HCT116 (cell line): ENCODE results near the gene CACNA1F. TPM values are rescaled to one million over a fixed set of nuclear protein-coding genes. Genes with fewer than 3 reads are reported as not detected.

ENCODE experiments used
- ATAC-seq: fragments of 200-7000 bp; cut with Tn5 transposase; 2 replicates; pipeline ENCODE4 v1.9.1; 2020; ENCODE audit warnings: mild to moderate bottlenecking, moderate library complexity
- BruUV-seq: library from RNA; stranded (reverse); fragments of 400-500 nt; replicated peaks from 2 replicates; lab custom pipeline; 2021; lab: Mats Ljungman, UMichigan
- CTCF ChIA-PET: fragments of 300-600 bp; sonication (Branson Sonifier 250); formaldehyde crosslinking; loops from one replicate; lab custom pipeline; 2021; ENCODE audit warnings: antibody characterized with exemption; lab: Charles Lee
- POLR2A ChIA-PET: fragments of 300-600, 350-600 bp; sonication (Branson Sonifier 250); formaldehyde crosslinking; loops from one replicate; lab custom pipeline; 2021; ENCODE audit warnings: antibody characterized with exemption; lab: Charles Lee
- RAD21 ChIA-PET, 2 experiments: fragments of 300-600 bp; sonication (Branson Sonifier 250); formaldehyde crosslinking; loops; one replicate each; lab custom pipeline; 2023; ENCODE audit warnings: low total read pairs in 2 of 2; ENCODE audit not compliant: uncharacterized antibody in 2 of 2, unreplicated experiment in 2 of 2, low non-redundant PET in 1 of 2; lab: Charles Lee
- DNase-seq: peaks from one replicate; pipeline ENCODE4 v3.0.0-alpha.2; 2010; ENCODE audit warnings: low read depth, low spot score
- H2AFZ ChIP-seq: fragments of 200-600 bp; shearing (Covaris generic), sonication (generic); 2 replicates; pipeline ENCODE4 v1.6.1; 2017; ENCODE audit warnings: low read depth, mixed run types, mixed read lengths, antibody characterized with exemption, low read length; ENCODE audit not compliant: poor library complexity, severe bottlenecking
- H3K27ac ChIP-seq: 2 replicates; pipeline ENCODE4 v1.5.1; 2012; ENCODE audit warnings: low read depth, low read length
- H3K27me3 ChIP-seq: fragments of 200-600 bp; sonication (generic); 2 replicates; pipeline ENCODE4 v1.6.1; 2016; ENCODE audit warnings: mixed run types, low read length, mixed read lengths; ENCODE audit not compliant: insufficient read depth
- H3K36me3 ChIP-seq, 2 experiments: fragments of 200-500 bp in 1 of 2; fragments of 200-600 bp in 1 of 2; sonication (Bioruptor generic) in 1 of 2; sonication (generic) in 1 of 2; 2 replicates each; pipeline versions ENCODE4 v1.5.1 to v1.6.1; 2014 to 2016; ENCODE audit warnings: low read length in 2 of 2, inconsistent platforms in 1 of 2, mixed read lengths in 1 of 2, mixed run types in 1 of 2; ENCODE audit not compliant: insufficient read depth in 2 of 2, control insufficient read depth in 1 of 2
- H3K4me1 ChIP-seq, 2 experiments: fragments of 200-600 bp in 1 of 2; sonication (generic) in 1 of 2; 2 replicates each; pipeline versions ENCODE4 v1.5.1 to v1.6.1; 2012 to 2017; ENCODE audit warnings: low read length in 2 of 2, inconsistent platforms in 1 of 2, mild to moderate bottlenecking in 1 of 2, mixed read lengths in 1 of 2, mixed run types in 1 of 2, moderate library complexity in 1 of 2; ENCODE audit not compliant: insufficient read depth in 2 of 2, control insufficient read depth in 1 of 2
- H3K4me2 ChIP-seq: fragments of 200-600 bp; sonication (generic); 2 replicates; pipeline ENCODE4 v1.6.1; 2017; ENCODE audit warnings: mixed run types, low read length, mixed read lengths
- H3K4me3 ChIP-seq, 2 experiments: fragments of 200-600 bp in 1 of 2; sonication (generic) in 1 of 2; replicated peaks in 1 of 2; 2 replicates each; pipeline ENCODE4 v1.5.1; 2011 to 2016; ENCODE audit warnings: low read length in 2 of 2, control low read depth in 1 of 2, low read depth in 1 of 2, mild to moderate bottlenecking in 1 of 2, mixed read lengths in 1 of 2, mixed run types in 1 of 2
- H3K79me2 ChIP-seq: fragments of 200-600 bp; sonication (generic); 2 replicates; pipeline ENCODE4 v1.6.1; 2017; ENCODE audit warnings: mild to moderate bottlenecking, mixed run types, low read length, moderate library complexity, mixed read lengths; ENCODE audit not compliant: insufficient read depth
- H3K9ac ChIP-seq: fragments of 200-600 bp; sonication (generic); 2 replicates; pipeline ENCODE4 v1.6.1; 2016; ENCODE audit warnings: low read length, mixed read lengths
- H3K9me2 ChIP-seq: fragments of 200-600 bp; sonication (generic), shearing (Covaris generic); 2 replicates; pipeline ENCODE4 v1.6.1; 2017; ENCODE audit warnings: mixed run types, mild to moderate bottlenecking, moderate library complexity; ENCODE audit not compliant: insufficient read depth
- H3K9me3 ChIP-seq, 2 experiments: fragments of 200-500 bp in 1 of 2; fragments of 200-600 bp in 1 of 2; sonication (Bioruptor generic) in 1 of 2; sonication (generic) in 1 of 2; 2 replicates each; pipeline ENCODE4 v1.6.1; 2014 to 2017; ENCODE audit warnings: low read length in 2 of 2, mixed read lengths in 2 of 2, inconsistent platforms in 1 of 2, low read depth in 1 of 2, mild to moderate bottlenecking in 1 of 2, mixed run types in 1 of 2, moderate library complexity in 1 of 2; ENCODE audit not compliant: control insufficient read depth in 1 of 2, insufficient read depth in 1 of 2
- H4K20me1 ChIP-seq: fragments of 200-600 bp; sonication (generic), shearing (Covaris generic); 2 replicates; pipeline ENCODE4 v1.6.1; 2017; ENCODE audit warnings: mixed run types, mild to moderate bottlenecking, moderate library complexity; ENCODE audit not compliant: insufficient read depth
- CBX3 ChIP-seq: IDR thresholded peaks from 2 replicates; pipeline ENCODE4 v1.6.1; 2012; ENCODE audit warnings: low read depth
- CEBPB ChIP-seq: IDR thresholded peaks from 2 replicates; pipeline ENCODE4 v1.6.1; 2012; ENCODE audit warnings: low read depth
- EGR1 ChIP-seq: IDR thresholded peaks from 2 replicates; pipeline ENCODE4 v1.6.1; 2012; ENCODE audit warnings: low read depth
- EZH2 ChIP-seq: fragments of 200-600 bp; sonication (generic); IDR thresholded peaks from 2 replicates; pipeline ENCODE4 v1.6.1; 2017; ENCODE audit warnings: antibody characterized with exemption, mixed run types
- EZH2phosphoT487 ChIP-seq: fragments of 200-600 bp; IDR thresholded peaks from 2 replicates; pipeline ENCODE4 v1.6.1; 2018; ENCODE audit warnings: antibody characterized with exemption, borderline replicate concordance
- FOSL1 ChIP-seq: IDR thresholded peaks from 2 replicates; pipeline ENCODE4 v1.6.1; 2012; ENCODE audit warnings: low read depth
- JUND ChIP-seq: IDR thresholded peaks from 2 replicates; pipeline ENCODE4 v1.6.1; 2012
- POLR2AphosphoS5 ChIP-seq: IDR thresholded peaks from 2 replicates; pipeline ENCODE4 v1.6.1; 2011; ENCODE audit warnings: mild to moderate bottlenecking, low read depth, low read length, moderate library complexity
- SIN3A ChIP-seq: IDR thresholded peaks from 2 replicates; pipeline ENCODE4 v1.6.1; 2012; ENCODE audit warnings: low read depth
- SP1 ChIP-seq: IDR thresholded peaks from 2 replicates; pipeline ENCODE4 v1.6.1; 2012; ENCODE audit warnings: low read depth
- SRF ChIP-seq: IDR thresholded peaks from 2 replicates; pipeline ENCODE4 v1.6.1; 2012; ENCODE audit warnings: low read depth
- TCF7L2 ChIP-seq: IDR thresholded peaks from 2 replicates; pipeline ENCODE4 v1.7.0; 2011; ENCODE audit warnings: borderline replicate concordance, inconsistent platforms; ENCODE audit not compliant: insufficient read depth, insufficient read length; ENCODE audit errors: extremely low read depth
- YY1 ChIP-seq: IDR thresholded peaks from 2 replicates; pipeline ENCODE4 v1.6.1; 2011; ENCODE audit warnings: low read length, low read depth, moderate library complexity, mild to moderate bottlenecking; ENCODE audit not compliant: insufficient replicate concordance; ENCODE audit errors: extremely low read depth
- ZFX ChIP-seq: fragments of 450-650 bp; IDR thresholded peaks from 2 replicates; pipeline ENCODE4 v1.6.1; 2017
- intact Hi-C: fragments of 100-400 bp; cut with micrococcal nuclease; formaldehyde crosslinking; loops from 2 replicates; pipeline ENCODE4 v1.10.0; 2022
- total RNA-seq: library from RNA; stranded (reverse); gene quantifications from one replicate; pipeline ENCODE4 v1.2.1, GENCODE V29; 2021; ENCODE audit not compliant: unreplicated experiment
- TF ChIP-seq, protein P1 (sequence below): IDR thresholded peaks from 2 replicates; pipeline ENCODE4 v1.6.1; 2012; ENCODE audit warnings: low read depth
- TF ChIP-seq, protein P2 (sequence below): IDR thresholded peaks from 2 replicates; pipeline ENCODE4 v1.6.1; 2012
- TF ChIP-seq, protein P3 (sequence below): IDR thresholded peaks from 2 replicates; pipeline ENCODE4 v1.6.1; 2012
- TF ChIP-seq, protein P4 (sequence below): IDR thresholded peaks from 2 replicates; pipeline ENCODE4 v1.6.1; 2011; ENCODE audit warnings: mild to moderate bottlenecking, low read length, moderate library complexity; ENCODE audit not compliant: insufficient replicate concordance; ENCODE audit errors: extremely low read depth
- TF ChIP-seq, protein P5 (sequence below), 3 experiments: fragments of 200-600 bp in 1 of 3; sonication (generic) in 1 of 3; IDR thresholded peaks in 2 of 3; conservative IDR thresholded peaks in 1 of 3; 2 replicates each; pipeline ENCODE4 v1.5.1; 2012 to 2017; ENCODE audit warnings: low read depth in 2 of 3, low read length in 2 of 3, antibody characterized with exemption in 1 of 3, borderline replicate concordance in 1 of 3, control low read depth in 1 of 3, mild to moderate bottlenecking in 1 of 3, mixed read lengths in 1 of 3, mixed run types in 1 of 3, moderate library complexity in 1 of 3; ENCODE audit not compliant: insufficient read depth in 1 of 3

Gene CACNA1F
- total RNA-seq, 1 experiment from 2014 or later = not detected

DNA sequence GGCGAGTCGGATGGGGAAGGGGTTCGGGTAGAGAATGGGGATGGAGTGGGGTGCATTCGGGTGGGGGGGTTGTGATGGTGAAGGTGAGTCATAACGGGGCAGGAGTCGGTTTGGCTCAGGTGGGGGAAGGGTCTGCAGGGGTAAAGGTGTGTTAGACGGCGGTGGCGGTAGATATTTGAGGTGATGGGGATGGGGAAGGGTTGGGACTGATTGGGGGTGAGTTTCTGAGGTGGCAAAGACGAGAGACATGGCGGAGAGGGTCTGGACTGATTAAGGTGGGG is 33.9 kb downstream of the CACNA1F start:
- Histone ChIP-seq H3K27ac (no peak overlapping the region), H3K9me2 (no peaks in the 10 kb centered on the region), H3K4me1 (peaks cover 3 to 6% of the 10 kb centered on the region in 2 experiments), H2AFZ (no peak overlapping the region), H3K36me3 (no peaks in the 10 kb centered on the region), H3K4me3 (no peak overlapping the region), H3K4me2 (peak overlapping the region; percentile 73), H4K20me1 (no peaks in the 10 kb centered on the region), H3K79me2 (no peaks in the 10 kb centered on the region), H3K27me3 (no peaks in the 10 kb centered on the region), H3K9ac (no peak overlapping the region), H3K9me3 (no peaks in the 10 kb centered on the region)
- ChIA-PET RAD21 (no interaction called here), POLR2A (no interaction called here), CTCF (no interaction called here)
- ATAC-seq = no peak
- TF ChIP-seq ZFX (no peak), EGR1 (no peak), EZH2 (no peak), CEBPB (no peak), YY1 (no peak), SIN3A (no peak), TCF7L2 (no peak), CBX3 (no peak), SRF (no peak), SP1 (no peak), JUND (no peak), POLR2AphosphoS5 (no peak), FOSL1 (no peak), EZH2phosphoT487 (no peak)
- TF ChIP-seq, protein P1, sequence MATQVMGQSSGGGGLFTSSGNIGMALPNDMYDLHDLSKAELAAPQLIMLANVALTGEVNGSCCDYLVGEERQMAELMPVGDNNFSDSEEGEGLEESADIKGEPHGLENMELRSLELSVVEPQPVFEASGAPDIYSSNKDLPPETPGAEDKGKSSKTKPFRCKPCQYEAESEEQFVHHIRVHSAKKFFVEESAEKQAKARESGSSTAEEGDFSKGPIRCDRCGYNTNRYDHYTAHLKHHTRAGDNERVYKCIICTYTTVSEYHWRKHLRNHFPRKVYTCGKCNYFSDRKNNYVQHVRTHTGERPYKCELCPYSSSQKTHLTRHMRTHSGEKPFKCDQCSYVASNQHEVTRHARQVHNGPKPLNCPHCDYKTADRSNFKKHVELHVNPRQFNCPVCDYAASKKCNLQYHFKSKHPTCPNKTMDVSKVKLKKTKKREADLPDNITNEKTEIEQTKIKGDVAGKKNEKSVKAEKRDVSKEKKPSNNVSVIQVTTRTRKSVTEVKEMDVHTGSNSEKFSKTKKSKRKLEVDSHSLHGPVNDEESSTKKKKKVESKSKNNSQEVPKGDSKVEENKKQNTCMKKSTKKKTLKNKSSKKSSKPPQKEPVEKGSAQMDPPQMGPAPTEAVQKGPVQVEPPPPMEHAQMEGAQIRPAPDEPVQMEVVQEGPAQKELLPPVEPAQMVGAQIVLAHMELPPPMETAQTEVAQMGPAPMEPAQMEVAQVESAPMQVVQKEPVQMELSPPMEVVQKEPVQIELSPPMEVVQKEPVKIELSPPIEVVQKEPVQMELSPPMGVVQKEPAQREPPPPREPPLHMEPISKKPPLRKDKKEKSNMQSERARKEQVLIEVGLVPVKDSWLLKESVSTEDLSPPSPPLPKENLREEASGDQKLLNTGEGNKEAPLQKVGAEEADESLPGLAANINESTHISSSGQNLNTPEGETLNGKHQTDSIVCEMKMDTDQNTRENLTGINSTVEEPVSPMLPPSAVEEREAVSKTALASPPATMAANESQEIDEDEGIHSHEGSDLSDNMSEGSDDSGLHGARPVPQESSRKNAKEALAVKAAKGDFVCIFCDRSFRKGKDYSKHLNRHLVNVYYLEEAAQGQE = no peak
- TF ChIP-seq, protein P2, sequence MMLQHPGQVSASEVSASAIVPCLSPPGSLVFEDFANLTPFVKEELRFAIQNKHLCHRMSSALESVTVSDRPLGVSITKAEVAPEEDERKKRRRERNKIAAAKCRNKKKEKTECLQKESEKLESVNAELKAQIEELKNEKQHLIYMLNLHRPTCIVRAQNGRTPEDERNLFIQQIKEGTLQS = no peak
- TF ChIP-seq, protein P3, sequence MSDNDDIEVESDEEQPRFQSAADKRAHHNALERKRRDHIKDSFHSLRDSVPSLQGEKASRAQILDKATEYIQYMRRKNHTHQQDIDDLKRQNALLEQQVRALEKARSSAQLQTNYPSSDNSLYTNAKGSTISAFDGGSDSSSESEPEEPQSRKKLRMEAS = no peak
- TF ChIP-seq, protein P4, sequence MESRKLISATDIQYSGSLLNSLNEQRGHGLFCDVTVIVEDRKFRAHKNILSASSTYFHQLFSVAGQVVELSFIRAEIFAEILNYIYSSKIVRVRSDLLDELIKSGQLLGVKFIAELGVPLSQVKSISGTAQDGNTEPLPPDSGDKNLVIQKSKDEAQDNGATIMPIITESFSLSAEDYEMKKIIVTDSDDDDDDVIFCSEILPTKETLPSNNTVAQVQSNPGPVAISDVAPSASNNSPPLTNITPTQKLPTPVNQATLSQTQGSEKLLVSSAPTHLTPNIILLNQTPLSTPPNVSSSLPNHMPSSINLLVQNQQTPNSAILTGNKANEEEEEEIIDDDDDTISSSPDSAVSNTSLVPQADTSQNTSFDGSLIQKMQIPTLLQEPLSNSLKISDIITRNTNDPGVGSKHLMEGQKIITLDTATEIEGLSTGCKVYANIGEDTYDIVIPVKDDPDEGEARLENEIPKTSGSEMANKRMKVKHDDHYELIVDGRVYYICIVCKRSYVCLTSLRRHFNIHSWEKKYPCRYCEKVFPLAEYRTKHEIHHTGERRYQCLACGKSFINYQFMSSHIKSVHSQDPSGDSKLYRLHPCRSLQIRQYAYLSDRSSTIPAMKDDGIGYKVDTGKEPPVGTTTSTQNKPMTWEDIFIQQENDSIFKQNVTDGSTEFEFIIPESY = no peak
- TF ChIP-seq, protein P5, sequence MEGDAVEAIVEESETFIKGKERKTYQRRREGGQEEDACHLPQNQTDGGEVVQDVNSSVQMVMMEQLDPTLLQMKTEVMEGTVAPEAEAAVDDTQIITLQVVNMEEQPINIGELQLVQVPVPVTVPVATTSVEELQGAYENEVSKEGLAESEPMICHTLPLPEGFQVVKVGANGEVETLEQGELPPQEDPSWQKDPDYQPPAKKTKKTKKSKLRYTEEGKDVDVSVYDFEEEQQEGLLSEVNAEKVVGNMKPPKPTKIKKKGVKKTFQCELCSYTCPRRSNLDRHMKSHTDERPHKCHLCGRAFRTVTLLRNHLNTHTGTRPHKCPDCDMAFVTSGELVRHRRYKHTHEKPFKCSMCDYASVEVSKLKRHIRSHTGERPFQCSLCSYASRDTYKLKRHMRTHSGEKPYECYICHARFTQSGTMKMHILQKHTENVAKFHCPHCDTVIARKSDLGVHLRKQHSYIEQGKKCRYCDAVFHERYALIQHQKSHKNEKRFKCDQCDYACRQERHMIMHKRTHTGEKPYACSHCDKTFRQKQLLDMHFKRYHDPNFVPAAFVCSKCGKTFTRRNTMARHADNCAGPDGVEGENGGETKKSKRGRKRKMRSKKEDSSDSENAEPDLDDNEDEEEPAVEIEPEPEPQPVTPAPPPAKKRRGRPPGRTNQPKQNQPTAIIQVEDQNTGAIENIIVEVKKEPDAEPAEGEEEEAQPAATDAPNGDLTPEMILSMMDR (IDR thresholded peaks at IDR 0.05 in 2 of 3, conservative IDR thresholded peaks at IDR 0.05 in 1 of 3; ENCODE audit: borderline replicate concordance in 1 of 3, insufficient read depth in 1 of 3, low read depth in 2 of 3, low read length in 2 of 3) = no peak
- DNase-seq = no peak
- intact Hi-C loops = loop anchor here (10.0 kb wide), 1 partner anchor 636 kb away; no protein-coding TSS in a partner anchor
- no TSS peak for BruUV-seq
